Globus pallidus (tissue), 1 donor: ENCODE data around the gene METTL27.
"Not testable (repeated sequence)": the region's sequence is repeated elsewhere in the genome, so short reads cannot be mapped to it uniquely, and the experiment has no call there.

Source experiments
- DNase-seq: peaks from one replicate; pipeline ENCODE4 v3.0.0-alpha.2; 2015; ENCODE audit warnings: low spot score

The METTL27 gene, protein sequence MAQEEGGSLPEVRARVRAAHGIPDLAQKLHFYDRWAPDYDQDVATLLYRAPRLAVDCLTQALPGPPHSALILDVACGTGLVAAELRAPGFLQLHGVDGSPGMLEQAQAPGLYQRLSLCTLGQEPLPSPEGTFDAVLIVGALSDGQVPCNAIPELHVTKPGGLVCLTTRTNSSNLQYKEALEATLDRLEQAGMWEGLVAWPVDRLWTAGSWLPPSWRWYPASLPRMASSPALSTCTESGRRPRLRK

DNA sequence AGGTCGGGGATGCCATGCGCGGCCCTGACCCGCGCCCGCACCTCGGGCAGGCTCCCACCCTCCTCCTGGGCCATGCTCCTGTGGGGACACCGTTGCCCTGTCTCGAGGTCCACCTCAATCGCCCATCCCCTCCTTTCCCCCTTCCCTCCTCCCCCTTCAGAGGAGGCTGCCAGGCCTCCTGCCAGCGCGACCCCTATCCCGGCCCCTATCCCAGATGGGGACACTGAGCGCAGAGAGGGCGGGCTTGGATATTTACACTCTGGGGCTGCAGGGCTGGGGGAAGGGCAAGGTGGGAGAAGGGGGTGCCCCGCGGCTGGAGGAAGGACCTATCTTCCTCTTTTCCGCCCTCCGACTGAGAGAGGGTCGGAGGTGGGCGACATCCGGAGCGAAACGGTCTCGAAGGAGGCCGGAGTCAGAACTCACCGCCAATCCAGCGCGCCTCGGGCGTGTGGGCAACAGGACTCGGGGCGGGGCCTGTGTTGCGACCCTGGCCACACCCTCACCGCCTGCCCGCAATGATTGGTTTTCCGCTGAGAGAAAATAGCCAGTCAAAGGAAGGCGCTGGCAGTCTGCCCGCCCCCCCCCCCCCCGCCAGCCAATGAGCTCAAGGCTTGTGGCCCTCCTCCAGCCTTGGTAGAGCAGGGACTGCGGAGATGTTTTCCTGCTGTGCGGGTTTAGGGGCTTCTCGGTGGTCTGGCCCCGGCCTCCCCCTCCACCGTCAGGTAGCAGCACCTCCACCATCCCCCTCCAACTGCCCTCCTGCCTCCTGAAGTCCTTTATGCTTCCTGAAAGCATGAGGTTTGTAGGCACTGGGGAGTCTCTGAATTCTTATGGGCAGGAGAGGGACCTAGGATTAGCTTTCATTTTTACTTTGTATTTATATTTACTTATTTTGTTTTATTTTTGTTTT, at the start of gene METTL27:
METTL27 (minus strand) TSS at position 450 of the 910 bp plus-strand sequence; CDS start at position 74, 376 bp downstream.
- DNase-seq, result peak; percentile 89

DNA sequence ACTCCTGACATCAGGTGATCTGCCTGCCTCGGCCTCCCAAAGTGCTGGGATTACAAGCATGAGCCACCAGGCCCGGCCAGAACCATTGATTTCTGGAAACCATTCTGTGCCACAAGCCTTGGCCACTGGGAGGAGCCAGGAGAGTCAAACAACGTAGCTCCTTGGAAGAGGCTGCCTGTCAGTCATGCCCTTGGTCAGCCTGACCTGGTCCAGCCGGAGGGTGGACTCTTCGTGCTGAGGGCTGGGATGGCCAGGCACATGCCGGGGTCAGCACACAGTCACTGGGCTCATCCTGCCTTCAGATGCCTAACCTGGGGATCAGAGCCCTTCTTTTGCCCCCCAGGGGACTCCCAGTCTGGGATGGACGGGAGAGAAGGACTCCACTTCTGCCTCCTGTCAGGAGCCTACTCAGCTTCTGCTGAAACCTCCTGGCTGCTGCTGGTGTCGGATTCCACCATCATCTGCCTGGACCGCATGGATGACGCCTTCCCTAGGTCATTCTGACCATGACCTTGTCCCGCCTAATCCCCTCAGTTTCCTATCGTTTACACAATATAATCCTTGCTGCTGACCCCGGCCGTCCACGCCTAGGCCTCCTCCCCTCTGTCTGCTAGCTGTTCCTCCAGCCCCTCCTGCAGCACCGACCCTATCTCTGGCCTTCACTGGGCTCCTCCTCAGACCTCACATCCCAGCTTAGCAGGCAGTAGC, 49.0 kb upstream of the METTL27 start:
- no peak for DNase-seq

DNA sequence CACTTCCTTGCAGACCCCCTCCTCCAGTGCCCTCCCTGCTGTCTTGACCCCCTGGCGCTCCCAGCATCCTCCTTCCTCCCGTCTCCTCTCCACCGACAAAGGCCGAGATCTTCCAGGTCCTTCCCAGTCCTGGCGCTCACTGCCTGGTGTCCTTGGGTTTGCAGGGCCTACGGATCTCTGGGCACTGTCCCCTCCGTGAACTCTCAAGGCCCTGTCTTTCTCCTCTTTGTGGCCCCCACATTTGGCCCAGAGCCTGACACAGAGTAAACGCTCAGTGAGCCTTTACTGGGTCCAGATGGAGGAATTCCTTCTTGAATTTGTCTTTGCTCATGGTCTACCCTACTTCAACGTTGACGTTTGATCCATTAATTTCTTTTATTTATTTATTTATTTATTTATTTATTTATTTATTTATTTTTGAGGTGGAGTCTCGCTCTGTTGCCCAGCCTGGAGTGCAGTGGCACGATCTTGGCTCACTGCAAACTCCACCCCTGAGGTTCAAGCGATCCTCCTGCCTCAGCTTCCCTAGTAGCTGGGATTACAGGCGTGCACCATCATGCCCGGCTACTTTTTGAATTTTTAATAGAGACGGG, 48.3 kb upstream of the METTL27 start:
- no peak for DNase-seq

DNA sequence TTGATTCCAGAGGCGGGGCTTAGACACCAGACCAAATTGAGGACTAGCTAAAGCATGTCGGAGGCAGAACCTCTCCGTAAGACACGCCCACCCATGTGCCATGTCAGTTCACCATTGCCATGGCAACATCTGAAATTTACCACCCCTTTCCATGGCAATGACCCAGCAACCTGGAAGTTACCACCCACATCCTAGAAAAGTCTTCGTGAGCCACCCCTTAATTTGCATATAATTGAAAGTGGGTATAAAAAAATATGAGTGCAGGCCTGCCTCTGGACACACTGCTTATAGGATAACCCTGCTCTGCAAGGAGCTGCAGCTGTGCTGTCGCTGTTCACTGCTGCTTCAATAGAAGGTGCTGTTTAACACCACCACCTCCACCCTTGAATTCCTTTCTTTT, 46.6 kb upstream of the METTL27 start:
- no peak for DNase-seq

DNA sequence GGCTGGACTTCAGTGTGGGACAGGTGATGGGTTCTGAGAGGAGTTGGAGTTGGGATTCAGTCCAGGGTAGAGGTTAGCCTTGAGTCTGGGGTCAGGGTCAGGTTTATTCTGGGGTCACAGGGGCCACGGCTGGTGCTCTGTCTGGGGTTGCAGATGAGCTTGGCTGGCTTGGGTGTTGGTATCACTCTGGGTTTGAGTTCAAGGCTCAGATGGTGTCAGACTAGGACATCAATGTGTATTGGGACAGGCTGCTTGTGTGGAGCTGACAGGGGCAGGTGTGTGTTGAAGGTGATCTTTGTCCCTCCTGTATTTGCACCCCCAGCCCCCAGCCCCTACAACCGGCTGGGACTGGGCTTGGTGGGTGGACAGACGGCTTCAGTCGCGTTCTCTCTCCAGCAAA, 45.4 kb upstream of the METTL27 start:
- no peak for DNase-seq

DNA sequence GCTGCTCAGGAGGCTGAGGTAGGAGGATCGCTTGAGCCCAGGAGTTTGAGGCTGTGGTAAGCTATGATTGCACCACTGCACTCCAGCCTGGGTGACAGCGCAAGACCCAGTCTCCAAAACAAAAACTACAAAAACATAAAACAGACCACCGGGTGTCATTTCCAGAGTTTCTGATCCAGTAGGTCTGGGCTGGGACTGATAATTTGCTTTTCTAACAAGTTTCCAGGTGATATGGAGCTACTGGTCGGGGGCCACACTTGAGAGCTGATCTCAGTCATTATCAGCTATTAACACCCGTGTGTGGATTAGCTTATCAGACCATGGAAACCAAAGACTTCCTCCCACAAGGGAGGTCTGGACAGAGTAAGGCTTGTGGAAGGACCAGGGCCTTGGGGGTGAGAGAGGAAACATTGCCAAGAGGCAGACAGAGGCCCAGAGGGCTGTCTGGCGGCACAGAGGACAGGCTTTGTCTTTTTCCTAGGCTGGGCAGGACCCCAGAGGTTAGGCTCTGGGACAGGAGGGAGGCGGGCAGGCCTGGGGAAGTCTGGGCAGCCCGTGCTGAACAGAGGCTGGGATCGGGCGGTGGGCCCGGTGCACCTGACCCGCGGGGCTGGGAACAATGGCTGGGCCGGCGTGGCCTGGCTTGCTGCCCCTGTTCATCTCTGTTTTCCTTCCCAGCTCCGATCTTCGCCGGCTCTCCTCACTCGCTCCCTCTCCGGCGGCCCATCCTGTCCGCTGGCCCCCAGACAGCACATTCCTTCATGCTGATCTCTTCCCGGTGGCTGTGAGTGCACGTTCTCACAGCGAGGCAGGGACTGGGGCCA, 43.9 kb upstream of the METTL27 start:
- peak; percentile 29 for DNase-seq

DNA sequence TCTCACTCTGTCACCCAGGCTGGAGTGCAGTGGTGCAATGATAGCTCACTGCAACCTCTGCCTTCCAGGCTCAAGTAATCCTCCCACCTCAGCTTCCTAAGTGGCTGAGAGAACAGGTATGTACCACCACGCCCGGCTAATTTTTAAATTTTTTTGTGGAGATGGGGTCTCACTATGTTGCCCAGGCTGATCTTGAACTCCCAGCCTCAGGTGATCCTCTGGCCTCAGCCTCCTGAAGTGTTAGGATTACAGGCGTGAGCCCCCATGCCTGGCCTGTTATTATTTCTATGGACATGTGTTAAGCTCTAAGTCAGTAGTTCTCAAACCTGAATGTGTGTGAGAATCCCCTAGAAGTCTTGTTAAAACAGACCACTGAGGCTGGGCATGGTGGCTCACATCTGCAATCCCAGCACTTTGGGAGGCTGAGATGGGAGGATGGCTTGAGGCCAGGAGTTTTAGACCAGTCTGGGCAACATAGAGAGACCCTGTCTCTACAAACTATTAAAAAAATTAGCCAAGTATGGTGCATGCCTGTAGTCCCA, 43.2 kb upstream of the METTL27 start:
- DNase-seq, result no peak

DNA sequence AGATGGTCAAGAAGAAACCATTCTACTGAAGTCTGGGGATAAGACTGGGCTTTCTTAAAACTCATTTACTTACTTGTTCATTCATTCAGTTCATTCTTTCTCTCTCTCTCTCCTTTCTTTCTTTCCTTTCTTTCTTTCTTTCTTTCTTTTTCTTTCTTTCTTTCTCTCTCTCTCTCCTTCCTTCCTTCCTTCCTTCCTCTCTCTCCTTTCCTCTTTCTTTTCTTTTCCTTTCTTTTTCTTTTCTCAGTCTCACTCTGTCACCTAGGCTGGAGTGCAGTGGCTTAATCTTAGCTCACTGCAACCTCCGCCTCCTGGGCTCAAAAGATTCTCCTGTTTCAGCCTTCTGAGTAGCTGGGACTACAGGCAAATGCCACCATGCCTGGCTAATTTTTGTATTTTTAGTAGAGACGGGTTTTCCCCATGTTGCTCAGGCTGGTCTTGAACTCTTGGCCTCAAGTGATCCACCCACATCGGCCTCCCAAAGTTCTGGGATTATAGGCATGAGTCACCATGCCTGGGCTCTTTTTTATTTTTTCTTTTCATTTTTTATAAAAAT, 42.6 kb upstream of the METTL27 start:
- DNase-seq, result not testable (repeated sequence)

DNA sequence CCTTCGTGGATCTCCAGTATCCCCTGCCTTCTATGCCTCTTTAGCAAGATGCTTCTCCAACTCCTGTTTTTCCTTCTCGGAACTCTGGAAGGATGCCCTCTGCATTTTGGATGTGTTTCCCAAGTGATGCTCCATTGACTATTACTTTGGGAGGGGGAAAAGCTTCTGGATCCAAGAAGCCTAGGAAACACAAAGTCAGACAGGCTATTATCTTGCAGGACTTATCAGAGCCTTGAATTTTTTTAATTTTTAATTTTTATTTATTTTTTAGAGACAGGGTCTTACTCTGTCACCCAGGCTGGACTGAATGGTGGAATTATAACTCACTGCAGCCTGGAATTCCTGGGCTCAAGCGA, 39.7 kb upstream of the METTL27 start:
- no peak for DNase-seq

DNA sequence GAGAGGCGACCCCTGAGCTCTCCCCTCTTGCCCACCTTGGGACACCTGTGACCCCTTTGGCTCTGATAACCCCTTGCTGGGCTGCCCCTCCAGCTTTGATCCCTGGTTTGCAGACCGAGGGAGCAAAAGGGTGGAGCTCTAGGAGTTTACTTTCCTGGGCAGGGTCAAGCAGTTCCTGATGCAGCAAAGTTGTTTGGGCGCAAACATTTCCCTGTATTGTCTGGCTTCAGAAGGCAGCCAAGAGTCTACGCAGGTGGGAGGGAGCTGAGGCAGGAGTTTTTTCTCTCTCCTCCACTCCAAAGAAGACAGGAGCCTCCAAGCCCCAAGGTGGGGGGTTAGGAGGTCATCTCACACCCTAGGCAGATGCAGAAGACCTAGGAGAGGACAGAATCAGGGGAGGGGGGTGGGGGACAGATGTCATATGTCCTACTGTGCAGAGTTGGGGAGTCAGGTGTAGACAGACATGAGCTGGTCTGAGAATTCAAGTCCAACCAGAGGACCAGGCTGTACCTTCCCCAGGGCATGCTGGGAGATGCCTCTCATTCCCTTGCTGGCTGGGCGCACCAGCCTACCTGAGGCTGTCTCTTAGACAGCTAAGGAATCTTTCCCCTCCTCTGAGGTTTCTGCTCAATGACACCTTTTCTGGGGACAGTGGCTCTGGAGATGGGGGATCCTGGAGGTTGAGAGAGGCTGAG, 39.2 kb upstream of the METTL27 start:
- no peak for DNase-seq

DNA sequence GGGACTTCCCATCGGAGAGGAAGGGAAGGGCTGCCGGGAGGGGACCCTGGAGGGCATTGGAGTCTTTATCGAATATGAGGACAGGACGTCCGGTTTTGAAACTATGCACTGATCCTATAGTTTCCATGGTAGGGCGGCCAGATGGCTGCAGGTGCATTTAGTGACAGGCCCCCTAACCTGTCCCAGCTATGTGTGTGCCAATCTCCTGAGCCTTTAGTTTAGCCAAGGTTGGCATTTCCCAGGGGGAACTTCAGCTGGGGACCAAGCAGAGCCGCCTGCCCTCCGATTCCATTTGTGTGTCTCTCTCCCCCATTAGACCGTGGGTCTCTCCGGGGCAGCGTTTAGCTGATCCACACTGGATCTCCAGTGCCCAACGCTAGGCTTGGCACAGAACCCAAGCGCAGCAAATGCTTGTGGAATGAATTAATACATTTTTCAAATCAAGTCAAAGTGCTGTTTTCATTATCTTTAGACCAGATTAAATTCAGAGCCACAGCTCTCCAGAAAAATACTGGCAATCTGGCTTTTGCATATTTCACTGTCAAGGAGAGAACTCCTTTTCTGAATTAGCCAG, 38.5 kb upstream of the METTL27 start:
- DNase-seq, result no peak

DNA sequence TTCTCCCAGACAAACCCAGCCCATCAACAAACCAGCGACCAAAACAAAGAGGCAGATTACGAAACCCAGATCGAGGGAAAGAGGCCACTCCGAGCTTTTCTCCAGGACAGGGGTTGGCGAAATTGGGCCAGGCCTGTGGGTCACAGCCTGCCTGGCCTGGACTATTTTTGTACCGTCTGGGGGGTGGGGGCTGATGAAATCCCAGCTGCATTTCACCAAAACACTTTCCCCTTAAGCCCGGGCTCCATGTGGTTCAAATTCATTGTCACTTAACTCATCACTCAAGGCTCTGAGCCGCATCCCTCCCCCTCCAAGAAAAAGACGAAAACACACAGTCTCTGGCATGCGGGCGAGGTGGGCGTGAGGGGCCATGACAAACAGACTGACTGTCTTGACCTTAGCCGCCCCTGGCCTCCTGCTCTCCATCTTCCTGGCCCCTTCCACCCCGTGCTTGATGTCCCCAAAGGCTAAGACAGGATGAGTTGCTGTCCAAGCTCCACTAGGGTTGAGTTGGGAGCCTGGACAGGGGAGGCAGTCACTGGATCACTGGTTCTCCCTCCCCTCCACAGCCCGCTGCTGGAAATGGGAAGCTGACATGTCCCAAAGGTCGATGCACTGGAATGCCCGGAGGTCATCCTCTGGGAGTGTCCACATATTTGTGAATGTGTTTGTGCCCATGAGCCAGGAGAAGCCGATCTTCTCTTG, 37.8 kb upstream of the METTL27 start:
- DNase-seq, result no peak

DNA sequence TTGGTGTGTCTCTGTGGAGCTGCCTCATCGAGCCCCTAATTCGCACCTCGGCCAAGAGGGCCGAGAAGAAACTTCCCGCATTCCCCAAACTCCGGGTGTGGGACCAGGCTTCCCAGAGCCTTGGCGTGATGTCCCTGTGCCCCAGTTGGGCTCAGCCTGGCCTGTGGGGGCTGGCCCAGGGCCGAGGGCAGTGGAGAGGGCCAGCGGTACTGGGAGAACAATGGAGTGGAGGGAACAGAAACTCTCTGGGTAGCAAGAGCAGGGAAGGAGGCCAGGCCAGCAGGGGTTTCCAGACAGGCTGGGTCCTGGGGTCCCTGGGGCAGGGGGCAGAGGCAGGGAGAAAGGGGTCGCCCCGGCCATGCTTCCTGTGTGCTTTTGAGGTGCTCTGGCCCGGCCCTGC, 34.7 kb upstream of the METTL27 start:
- DNase-seq, result no peak

DNA sequence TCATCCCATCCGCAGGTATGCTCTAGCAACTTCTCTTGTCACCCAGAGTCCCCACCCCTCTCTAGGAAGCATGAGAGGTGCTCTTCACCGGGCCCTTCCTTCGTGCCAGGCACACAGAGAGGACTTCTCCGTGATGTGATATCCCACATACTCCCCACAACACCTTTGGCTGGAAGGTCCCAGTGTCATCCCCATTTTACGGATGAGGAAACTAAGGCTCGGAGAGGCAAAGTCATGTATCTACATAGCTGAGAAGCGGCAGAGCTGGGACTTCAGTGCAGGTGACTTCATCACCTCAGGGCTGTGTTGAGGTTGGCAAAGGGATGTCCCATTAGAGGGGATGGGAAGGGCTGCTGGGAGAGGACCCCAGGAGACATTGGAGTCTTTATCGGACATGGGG, 34.0 kb upstream of the METTL27 start:
- DNase-seq, result no peak

DNA sequence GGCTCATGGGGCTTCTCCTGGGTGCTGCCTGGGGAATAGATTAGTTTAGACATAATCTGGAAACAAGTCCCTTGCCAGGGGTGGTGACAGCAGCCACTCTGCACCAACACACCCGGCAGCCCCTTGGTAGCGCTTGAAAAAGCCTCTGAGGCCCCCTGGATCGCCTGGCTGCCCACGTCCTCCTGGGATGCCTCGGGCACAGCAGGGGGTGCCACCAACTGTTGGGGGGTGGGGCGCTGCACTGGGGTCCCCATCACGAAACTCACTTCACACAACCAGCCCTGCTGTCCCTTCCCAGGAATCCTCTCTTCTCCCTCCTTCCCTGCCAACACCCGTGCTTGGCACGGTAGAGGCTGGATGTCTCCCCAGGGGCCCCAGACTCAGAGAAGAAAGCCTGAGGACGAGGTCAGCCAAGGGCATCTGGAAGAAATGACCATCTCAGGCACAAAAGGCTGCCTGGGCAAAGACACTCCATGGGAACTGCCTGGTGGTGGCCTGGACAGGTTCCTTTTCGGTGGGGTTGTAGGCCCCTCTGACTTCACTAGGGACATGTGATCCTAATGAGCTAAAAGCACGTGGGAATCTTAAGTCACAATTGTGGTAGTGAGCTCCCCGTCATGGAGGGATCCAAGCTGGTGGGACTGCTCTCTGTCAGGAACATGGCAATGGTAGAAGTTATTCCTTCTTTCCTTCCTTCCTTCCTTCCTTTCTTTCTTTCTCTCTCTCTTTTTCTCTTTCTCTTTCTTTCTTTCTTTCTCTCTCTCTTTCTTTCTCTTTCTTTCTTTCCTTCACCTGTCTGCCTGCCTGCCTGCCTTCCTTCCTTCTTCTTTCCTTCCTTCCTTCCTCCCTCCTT, 30.0 kb upstream of the METTL27 start:
- no peak for DNase-seq

DNA sequence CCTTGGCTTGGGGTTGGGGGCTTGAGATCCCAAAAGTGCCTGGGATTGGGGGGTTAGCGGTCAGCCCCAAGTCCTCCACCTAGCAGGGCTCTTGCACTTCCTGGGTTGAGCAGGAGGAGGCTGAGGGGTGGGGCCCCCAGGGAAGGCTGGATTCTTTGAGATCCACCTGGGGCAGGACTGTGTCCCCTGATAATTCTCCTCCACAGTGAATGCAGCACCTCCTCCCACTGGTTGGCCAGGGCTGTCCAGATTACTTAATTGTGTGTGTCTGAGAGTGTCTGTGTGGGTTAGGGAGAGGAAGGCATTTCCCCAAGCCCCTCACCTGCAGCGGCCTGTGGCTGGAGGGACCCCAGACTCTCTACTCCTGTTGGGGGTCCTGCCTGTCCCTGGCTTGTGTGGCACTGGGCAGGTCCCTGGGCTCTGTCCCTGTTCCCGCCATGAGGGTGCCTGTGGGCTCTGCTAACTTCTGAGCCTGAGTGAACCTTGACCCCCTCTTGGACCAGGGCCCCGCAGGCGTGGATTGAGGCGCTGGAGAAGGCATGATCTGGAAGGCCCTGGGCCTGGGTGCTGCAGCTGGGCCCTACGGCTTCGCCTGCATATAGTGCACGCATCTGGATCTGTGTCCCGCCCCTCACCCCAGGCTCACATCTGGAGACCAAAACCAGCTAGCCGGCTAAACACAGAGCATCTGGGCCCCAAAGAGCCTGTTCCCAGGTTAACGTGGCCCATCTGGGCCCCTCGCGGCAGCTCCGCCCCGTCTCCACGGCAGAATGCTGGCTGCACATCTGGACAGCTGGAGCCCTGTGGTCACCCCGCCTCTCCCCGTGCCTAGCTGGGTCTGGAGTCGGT, 29.1 kb upstream of the METTL27 start:
- no peak for DNase-seq

DNA sequence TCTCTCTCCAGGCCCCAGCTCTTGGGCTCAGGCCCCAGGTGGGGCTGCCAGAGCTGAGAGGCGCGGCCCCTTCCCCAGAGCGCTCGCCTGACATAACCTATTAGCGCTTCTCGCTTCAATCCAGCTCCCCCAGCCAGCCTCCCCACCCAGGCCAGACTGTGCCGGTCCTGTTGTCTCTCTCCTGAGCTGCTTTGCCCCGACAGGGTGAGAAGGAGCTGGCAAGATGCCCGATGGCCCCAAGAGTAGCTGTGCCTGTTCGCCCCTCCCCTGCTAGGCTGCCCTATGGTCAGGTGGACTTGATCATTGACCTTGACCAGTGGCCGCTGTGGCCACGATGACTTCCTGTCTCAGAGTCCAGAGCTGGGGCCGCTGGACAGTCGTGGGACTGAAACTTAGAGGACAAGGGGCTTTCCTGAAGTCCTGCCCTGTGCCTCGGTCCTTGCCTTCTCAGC, 27.8 kb upstream of the METTL27 start:
- no peak for DNase-seq
